ENCODE measurements around the gene SPIN2B.
"Not testable (repeated sequence)": the region's sequence is repeated elsewhere in the genome, so short reads cannot be mapped to it uniquely, and the experiment has no call there.

Gene SPIN2B

DNA sequence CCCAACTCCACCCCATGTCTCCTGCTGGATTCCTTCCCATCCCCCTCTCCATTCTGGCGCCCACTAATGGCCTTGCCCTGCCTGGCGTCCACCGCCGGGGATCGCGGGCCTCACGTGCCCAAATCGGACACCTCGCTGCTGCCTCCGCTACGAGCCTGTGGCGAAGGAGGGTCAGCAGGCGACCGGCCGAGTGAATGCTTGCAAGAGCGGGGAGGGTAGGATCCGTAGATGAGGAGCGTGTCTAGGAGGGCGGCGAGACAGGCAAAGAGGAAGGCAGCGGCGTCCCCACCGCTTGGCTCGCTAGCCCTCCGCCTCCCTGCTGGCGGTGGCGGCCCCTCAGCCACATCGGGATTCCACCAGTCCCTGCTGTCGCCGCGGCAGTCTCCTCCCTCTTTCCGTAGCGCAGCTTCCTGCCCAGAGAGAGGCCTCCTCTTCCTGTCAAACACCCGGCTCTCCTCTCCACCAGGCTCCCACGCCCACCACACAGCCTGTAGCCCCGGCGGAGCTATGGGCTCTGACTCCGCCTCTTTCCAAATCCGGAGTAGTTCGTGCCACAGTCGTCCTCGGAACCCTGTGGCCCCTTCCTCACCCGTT is at the start of gene SPIN2B:
SPIN2B (minus strand) TSS at position 387 of the 594 bp plus-strand sequence.
- peak; percentile 83 for DNase-seq

DNA sequence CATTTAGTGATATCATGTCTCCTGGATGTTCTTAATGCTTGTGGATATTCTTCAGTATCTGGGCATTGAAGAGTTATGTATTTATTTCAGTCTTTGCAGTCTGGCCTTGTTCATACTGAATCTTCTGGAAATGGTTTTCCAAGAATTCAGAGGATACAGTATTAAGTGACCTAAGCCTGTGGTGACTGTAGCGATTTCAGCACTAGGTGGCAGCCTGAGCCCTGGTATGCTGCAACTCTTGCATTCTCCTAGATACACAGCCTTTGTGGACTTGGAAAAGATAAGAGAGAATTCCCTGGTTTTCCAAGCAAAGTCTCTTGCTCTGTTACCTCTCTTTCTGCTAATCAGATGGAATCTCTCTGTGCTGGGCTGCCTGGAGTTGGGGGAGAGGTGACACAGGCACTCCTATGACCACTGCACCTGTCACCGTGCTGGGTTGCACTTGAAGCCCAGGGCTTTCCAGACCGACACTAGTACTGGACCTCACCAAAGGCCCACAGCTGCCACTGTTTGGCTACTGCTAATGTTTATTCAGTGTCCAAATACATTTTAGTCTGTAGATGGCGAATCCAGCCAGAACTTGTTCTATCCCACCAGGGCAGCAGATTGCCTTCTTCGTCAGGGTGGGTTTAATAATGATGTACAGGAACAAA is 35.2 kb upstream of the SPIN2B start:
- DNase-seq = peak; percentile 13

DNA sequence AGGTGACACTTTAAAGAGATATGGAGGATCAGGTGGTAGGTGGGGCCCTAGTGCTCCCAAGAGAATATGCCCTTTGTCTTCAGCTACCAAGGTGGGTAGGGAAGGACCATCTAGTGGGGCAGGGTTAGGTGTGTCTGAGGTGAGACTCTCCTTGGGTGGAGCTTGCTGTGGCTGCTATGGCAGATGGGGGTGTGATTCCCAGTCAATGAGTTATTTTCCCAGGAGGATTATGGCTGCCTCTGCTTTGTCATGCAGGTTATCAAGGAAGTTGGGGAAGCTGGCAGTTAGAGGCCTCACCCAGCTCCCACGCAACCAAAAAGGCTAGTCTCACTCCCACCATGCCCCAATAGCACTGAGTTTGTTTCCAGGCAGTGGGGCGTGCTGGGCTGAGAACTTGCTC is 33.8 kb upstream of the SPIN2B start:
- no peak for DNase-seq

DNA sequence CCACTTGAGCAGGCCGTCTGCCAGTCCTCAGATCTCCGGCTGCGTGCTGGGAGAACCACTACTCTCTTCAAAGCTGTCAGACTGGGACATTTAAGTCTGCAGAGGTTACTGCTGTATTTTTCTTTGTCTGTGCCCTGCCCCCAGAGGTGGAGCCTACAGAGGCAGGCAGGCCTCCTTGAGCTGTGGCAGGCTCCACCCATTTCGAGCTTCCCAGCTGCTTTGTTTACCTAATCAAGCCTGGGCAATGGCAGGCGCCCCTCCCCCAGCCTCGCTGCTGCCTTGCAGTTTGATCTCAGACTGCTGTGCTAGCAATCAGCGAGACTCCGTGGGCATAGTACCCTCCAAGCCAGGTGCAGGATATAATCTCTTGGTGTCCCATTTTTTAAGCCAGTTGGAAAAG is 30.9 kb upstream of the SPIN2B start:
- DNase-seq = not testable (repeated sequence)

DNA sequence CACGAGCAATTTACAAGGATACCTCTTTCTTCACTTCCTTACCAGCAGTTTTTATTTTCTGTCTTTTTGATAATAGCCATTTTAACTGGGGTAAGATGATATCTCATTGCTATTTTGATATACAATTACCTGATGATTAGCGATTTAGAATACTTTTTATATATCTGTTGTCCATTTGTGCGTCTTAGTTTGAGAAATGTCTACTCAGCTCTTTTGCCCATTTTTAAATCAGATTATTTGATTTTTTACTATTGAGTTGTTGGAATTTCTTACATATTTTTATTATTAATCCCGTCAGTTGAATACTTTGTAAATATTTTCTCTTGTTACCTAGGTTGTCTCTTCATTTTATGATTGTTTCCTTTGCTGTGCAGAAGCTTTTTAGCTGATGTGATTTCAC is 17.3 kb upstream of the SPIN2B start:
- DNase-seq = no peak

DNA sequence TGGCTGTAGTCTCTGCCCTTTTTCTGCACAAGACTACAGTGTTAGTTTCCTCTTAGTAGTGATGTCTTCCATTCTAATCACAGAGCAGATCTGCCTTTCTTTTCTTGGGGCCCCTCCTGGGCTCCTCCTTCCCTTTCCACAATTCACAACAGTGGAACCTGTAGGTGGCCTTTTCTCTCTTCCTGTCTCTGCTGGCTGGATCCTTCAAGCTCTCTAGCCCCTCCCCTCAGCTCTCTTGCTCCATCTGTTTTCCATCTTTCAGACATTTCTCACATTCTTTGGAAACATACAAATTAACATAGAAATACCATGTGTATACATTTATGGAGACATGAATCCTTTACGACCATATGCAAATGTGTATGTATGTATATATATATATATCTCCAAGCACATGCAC is 16.2 kb upstream of the SPIN2B start:
- DNase-seq = peak; percentile 8

DNA sequence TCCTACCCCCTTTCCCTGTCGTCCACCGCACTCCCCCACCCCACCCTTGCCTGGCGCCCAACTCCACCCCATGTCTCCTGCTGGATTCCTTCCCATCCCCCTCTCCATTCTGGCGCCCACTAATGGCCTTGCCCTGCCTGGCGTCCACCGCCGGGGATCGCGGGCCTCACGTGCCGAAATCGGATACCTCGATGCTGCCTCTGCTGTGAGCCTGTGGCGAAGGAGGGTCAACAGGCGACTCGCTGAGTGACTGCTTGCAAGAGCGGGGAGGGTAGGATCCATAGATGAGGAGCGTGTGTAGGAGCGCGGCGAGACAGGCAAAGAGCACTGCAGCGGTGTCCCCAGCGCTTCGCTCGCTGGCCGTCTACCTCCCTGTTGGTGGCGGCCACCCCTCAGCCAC is 15.7 kb upstream of the SPIN2B start, which contains the start of gene SPIN2A:
SPIN2A (minus strand) TSS at position 325 of the 400 bp plus-strand sequence. CDS start 800 bp downstream, outside the sequence.
- DNase-seq = not testable (repeated sequence)

DNA sequence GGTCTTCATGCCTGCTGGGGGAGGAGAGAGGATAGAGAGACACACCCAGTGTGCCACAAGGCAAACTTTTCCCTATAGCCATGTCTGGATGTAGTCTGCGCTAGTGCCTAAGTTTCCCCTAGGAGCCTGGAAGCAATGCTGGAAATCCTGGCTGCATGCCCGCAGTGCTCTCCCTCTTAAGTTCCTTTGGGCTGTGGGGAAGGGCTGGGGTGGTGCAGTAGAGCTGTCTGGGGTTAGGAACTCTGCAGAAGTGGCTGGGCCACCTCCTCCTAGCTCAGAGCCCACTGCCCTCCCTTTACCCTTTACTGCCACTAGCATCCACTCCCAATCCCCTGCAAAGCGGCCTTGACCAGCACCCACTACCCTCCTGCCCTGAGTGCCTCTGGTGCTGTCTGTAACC is 15.2 kb upstream of the SPIN2B start:
- not testable (repeated sequence) for DNase-seq

DNA sequence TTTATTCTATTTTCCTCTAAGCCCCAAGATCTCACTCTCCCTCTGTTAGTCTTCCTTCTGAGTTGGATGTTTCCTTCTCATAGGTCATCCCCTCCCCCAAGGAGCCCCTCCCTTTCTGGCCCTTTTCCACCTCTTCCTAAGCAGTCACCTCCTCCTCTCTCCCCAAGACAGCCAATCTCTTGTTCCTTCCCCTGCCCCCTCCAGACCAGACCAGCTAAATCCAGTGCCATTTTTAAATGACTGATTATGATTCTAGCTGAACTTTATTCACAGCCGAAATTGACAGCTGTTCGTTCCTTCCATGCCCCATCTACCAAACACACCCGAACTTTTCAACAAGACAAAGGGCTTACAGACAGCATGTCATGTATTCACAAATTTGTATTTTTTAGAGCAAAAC is 13.9 kb upstream of the SPIN2B start:
- DNase-seq = no peak

DNA sequence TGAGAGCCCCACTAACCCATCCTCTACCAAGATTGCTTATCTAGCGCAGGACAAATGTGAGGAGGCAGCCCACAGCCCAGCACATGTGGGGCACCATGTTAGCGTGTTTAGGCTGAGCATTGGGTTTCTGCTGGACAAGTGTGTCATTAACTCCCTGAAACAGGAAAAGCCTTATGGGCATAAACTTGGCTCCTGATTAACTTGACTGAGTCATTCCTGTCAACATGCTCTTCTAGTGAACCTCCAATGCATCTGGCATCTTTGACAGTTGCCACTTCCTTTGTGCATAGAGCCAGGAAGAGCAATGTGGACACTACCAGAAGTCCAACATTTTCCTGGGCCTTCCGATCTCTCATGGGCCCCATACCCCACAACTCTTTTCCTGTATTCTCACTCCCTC is 13.4 kb upstream of the SPIN2B start:
- peak; percentile 2 for DNase-seq

DNA sequence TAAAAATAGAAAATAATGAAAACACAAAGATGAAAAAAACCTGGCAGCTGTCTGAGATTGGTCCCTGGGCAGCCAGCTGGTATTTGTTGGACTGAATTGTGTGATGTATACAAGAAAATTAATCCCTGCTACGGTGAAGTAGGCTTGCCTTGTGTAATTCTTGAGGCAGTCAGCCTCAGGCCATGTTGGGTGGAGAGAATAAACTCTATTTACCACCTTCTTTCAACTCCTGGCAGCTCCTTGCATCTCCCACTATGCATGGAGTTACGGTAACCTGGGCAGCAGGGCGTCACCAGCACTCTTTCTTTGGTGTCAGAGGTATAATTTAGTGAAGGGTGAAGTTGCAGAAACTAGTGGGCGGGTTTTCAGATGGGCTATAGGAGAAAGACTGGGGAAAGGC is 12.4 kb upstream of the SPIN2B start:
- no peak for DNase-seq

DNA sequence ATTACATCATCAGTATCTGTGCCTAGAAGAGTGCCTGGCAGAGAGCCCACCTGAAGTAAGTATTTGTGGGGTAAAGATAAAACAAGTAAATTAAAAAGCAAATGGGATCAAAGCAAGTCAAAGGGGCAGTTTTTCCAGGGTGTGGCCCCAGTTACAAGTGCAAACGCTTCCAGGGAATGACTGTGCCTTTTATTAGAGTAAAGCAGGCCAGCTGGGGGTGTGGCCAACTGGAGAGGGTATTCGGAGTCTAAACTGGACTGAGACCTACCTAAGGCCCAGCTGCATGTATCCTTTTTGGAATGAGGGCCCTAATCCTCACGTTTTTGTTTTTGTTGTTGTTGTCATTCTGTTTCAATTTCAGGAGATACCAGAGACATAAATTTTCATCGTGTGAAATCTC is 11.9 kb upstream of the SPIN2B start:
- DNase-seq = not testable (repeated sequence)

DNA sequence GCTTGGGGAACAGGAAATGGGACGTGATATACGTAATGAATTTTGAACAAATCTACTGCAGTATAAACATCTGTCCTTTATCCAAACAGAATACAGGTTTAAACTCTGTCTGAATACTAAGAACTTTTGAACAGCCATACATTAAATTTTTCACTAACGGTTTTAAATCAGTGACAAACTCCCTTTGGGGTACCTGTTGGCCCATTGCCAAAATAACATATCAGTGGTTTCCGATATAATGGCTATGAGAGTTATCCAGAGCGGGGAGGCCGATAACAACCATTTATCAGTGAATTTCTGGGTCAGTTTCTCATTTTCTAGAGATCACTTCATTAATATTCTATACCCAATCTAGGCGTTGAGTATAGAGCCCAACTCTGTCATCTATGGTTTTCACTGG is 10.7 kb upstream of the SPIN2B start:
- DNase-seq = no peak

DNA sequence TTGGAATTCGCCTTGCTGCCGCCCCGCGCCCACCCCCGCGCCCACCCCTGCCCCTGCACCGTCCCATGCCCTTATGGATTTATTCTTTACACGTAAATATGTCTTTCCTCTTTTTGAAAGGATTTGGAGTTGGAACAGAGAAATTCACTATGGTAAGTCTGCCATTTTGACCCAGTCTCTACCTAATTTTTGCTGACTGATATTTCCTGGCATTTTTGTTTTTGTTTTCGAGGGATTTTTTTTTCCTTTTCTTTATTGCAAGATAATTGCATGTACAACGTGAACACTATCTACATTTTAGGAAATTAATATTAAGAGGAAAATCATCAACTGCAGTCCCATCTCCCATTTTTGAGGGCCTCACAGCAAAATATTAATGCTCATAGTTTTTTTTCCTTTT is 468 bp upstream of the SPIN2B start:
- DNase-seq = no peak

DNA sequence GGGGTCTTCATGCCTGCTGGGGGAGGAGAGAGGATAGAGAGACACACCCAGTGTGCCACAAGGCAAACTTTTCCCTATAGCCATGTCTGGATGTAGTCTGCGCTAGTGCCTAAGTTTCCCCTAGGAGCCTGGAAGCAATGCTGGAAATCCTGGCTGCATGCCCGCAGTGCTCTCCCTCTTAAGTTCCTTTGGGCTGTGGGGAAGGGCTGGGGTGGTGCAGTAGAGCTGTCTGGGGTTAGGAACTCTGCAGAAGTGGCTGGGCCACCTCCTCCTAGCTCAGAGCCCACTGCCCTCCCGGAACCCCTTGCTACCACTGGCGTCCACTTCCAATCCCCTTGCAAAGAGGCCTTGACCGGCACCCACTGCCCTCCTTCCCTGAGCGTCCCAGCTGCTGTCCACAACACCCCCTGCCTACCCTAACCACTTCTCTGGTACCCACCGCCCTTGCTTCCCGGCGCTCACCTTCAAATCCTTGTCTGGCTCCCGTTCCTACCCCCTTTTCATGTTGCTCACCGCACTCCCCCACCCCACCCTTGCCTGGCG is 658 bp downstream of the SPIN2B start:
- DNase-seq = peak; percentile 0

DNA sequence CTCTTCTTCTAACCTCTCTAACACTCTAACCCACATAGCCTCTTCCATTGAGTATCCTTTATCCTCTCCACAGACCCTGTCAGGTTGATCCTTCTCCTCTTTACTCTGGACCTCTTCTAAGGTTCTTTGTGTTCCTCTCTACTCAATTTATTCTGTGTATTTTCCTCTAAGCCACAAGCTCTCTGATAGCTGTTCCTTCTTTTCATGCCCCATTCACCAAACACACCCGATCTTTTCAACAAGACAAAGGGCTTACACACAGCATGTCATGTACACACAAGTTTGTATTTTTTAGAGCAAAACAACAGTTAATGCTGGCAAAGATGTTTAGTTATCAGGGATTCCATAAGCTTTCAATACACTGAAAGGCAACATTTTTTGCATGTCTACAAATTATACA is 1.9 kb downstream of the SPIN2B start:
- no peak for DNase-seq

DNA sequence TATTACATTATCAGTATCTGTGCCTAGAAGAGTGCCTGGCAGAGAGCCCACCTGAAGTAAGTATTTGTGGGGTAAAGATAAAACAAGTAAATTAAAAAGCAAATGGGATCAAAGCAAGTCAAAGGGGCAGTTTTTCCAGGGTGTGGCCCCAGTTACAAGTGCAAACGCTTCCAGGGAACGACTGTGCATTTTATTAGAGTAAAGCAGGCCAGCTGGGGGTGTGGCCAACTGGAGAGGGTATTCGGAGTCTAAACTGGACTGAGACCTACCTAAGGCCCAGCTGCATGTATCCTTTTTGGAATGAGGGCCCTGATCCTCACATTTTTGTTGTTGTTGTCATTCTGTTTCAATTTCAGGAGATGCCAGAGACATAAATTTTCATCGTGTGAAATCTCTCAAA is 3.8 kb downstream of the SPIN2B start:
- not testable (repeated sequence) for DNase-seq

DNA sequence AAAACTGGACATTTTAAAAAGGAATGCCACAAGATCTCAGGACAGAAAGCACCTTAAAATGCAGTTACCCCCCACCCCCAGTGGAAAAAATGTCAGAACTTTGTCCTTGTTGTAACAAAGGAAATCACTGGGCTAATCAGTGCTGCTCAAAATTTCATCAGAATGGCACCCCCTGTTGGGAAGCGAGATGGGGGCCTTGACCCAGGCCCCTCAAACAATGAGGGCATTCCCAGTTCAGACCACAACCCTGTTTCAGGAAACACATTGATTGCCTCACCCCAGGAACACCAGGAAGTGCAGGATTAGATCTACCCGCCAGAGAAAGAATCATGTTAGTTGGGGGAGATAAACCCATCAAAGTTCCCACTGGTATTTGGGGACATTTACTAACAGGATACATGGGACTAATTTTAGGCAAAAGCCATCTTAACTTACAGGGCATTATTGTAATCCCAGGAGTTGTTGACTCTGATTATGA is 16.4 kb downstream of the SPIN2B start:
- no peak for DNase-seq

DNA sequence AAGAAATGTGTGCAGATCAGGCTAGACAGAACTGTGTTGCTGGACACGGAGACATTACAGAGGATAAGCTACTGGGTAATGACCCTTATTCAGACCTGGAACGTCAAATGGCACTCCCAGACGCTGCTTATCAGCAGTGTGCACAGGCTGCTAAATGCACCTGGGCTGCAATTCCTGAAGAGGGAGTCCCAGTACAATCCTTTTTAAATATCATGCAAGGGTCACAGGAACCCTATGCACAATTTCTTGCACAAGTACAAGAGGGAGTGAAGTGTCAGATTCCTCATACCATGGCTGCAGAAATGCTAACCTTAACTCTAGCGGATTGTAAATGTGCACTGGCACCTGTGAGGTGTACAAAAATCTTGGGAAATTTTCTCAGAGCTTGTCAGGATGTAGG is 16.9 kb downstream of the SPIN2B start:
- DNase-seq = no peak

DNA sequence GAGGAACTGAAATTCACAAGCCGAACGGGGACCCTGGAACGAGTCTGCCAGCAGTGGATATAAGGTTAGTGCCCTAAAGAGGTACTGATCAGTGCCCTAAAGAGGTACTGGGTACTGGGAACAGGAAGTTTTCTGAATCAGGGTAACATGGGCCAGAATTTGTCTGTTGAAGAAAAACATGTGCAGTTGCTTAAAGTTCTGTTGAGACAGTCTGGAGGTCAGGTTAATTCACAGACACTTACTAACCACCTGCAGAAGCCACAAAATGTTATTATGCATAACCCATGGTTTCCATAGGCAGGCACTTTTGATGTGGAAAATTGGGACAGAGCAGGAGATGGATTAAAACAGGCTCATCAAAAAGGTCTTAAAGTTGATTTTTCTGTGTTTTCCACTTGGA is 17.9 kb downstream of the SPIN2B start:
- DNase-seq = no peak

DNA sequence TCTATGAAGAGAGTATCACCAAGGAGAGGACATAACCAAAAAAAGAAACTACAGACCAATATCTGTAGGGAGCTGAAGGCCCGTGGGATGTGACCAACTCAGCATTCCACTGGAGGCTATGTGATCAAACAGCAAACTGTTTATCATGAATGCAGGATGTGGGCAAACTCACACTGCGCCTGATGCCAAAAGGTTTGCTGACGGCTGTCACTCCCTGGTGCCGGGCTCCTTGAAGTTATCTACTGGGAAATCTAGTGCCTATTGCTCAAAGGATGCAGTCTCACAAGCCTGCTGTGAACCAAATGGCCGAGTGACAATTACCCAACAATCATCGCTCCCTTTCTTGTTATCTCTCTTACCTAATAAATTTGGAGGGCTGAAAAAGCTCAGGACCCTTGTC is 18.4 kb downstream of the SPIN2B start:
- DNase-seq = not testable (repeated sequence)

DNA sequence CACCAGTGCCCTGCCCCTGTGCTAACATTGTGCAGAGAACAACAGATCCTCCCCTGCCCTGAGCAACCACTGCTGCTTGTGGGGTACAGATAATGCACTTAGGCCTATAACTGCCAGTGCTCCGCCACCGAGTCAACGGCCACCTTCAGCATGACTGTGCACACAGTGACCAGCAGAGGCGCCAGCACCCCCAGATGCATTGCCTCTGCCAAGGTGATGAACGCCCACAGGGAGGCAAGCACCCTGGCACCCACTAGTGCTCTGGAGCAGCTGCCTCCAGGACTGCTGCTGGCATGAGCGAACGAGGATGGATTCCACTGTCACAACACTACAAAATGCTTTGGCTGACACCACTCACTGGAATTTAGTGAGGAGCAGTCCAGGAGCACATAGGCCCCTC is 38.2 kb downstream of the SPIN2B start:
- no peak for DNase-seq

DNA sequence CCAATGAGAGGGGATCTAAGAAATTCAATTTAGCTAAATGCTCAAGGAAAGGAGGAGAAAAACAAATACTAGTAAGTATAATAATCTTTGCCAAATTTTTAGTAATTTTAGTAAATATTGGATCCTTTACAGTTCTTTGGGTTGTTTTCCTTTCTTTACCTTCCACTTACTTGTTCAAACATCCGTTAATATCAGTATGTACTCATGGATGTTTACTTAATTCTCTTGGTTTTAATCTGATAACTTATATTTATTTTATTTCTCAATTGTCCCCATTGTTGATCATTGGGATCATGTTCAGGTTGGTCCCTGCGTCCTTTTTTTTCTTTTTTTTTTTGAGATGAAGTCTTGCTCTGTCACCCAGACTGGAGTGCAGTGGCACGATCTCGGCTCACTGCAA is 46.9 kb downstream of the SPIN2B start:
- DNase-seq = no peak

DNA sequence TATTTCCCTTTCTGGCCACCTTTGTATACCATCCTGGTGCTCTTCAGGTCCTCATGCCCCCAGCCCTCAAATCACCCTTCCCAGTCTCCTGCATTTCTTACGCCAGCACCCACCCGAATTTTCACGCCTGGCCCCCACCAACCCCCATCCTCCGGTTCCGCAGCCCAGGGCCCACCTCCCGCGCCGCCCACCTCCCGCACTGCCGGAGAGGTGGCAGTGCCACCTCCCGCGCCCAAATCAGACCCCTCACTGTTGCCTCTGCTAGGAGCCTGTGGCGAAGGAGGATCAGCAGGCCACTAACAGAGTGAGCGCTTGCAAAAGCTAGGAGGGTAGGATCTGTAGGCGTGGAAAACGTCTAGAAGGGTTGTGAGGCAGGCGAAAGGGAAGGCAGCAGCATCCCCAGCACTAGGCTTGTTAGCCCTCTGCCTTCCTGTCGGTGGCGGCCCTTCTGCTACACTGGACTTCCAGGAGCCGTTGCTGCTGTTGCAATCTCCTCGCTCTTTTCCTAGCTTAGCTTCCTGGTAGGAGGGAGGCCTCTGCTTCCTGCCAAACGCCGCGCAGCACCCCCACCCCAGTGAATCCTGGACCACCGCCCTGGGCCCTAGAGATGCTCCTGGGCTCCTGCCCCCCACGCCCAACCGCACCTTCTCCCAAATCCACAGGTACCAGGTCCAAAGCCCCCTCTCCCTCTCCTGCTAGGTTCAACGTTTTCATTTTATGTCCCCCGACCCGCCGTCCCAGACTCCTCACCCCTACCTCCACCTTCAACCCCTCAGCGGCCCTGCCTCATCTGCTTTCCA is 51.0 kb downstream of the SPIN2B start:
- DNase-seq = no peak

Data from EL (cell line).